Thyroid gland (tissue), 4 donors: ENCODE data around the gene BLM. TPM values are rescaled to one million over a fixed set of nuclear protein-coding genes. Genes with fewer than 3 reads are reported as not detected.
"Not testable (repeated sequence)": the region's sequence is repeated elsewhere in the genome, so short reads cannot be mapped to it uniquely, and the experiment has no call there.

ENCODE experiments used
- DNase-seq, 2 donors: peaks; one replicate each; pipeline ENCODE4 v3.0.0-alpha.2; 2019
- H3K27ac ChIP-seq, 3 donors: fragments of 200-600 bp; sonication (generic); 1 replicate in 2 of 3; 2 replicates in 1 of 3; pipeline ENCODE4 v1.5.1; 2016 to 2019; ENCODE audit warnings: mild to moderate bottlenecking in 1 of 3, moderate library complexity in 1 of 3
- H3K27me3 ChIP-seq: fragments of 200-600 bp; sonication (generic); one replicate; pipeline ENCODE4 v1.5.1; 2019
- H3K36me3 ChIP-seq, 2 donors: fragments of 200-600 bp; sonication (generic); one replicate each; pipeline ENCODE4 v1.5.1; 2016 to 2019
- H3K4me1 ChIP-seq, 2 donors: fragments of 200-600 bp; sonication (generic); one replicate each; pipeline ENCODE4 v1.5.1; 2017 to 2019
- H3K4me3 ChIP-seq, 3 donors: fragments of 200-600 bp; sonication (generic); replicated peaks in 1 of 3; 1 replicate in 2 of 3; 2 replicates in 1 of 3; pipeline ENCODE4 v1.5.1; 2016; ENCODE audit warnings: mild to moderate bottlenecking in 1 of 3
- H3K9me3 ChIP-seq: fragments of 200-600 bp; sonication (generic); one replicate; pipeline ENCODE4 v1.5.1; 2017
- CTCF ChIP-seq, 6 experiments: fragments of 200-600 bp in 3 of 6; fragments of 450-650 bp in 3 of 6; sonication (generic) in 3 of 6; IDR thresholded peaks; one replicate each; pipeline ENCODE4 v1.5.1; 2016 to 2019; ENCODE audit warnings: antibody characterized with exemption in 6 of 6, mild to moderate bottlenecking in 2 of 6, inconsistent platforms in 1 of 6, moderate library complexity in 1 of 6
- POLR2A ChIP-seq, 2 donors: fragments of 450-650 bp; IDR thresholded peaks; one replicate each; pipeline ENCODE4 v1.6.1; 2017; ENCODE audit warnings: antibody characterized with exemption in 2 of 2, mild to moderate bottlenecking in 2 of 2, moderate library complexity in 1 of 2
- WGBS, 2 donors: methylation state at CpG; one replicate each; pipeline ENCODE4 v1.1.5; 2017; 5-methylcytosine and 5-hydroxymethylcytosine counted together
- intact Hi-C: fragments of 100-400 bp; cut with DNase I; formaldehyde crosslinking; loops from one replicate; pipeline ENCODE4 v1.15.1; 2023
- total RNA-seq, 4 donors: library from RNA; depleted of rRNA; stranded (reverse); fragments of >200 nt; gene quantifications; one replicate each; pipeline ENCODE4 v1.2.3, GENCODE V29; 2016

BLM gene
- total RNA-seq, 4 donors from 2014 or later = 0.67 to 1.3 (median 1.2) TPM

- H3K27me3 ChIP-seq = no peaks in the 10 kb centered on the region
- DNase-seq = no peak
- no peaks in the 10 kb centered on the region for H3K36me3 ChIP-seq
- TF ChIP-seq POLR2A (IDR thresholded peaks at IDR 0.05) (no peak), CTCF (IDR thresholded peaks at IDR 0.05) (no peak)
- H3K27ac ChIP-seq = no peak overlapping the region
- no peaks in the 10 kb centered on the region for H3K4me1 ChIP-seq
- intact Hi-C loops = no loop called here
- no peak overlapping the region for H3K4me3 ChIP-seq
- WGBS, 2 donors = 74 to 80% methylated on average over 1 of the region's 1 CpG
- no peaks in the 10 kb centered on the region for H3K9me3 ChIP-seq
Observed at GRCh38 chr15:90735923-90736322, 18.8 kb downstream of the BLM start.

GRCh38 chr15:90740545-90740944 is 23.4 kb downstream of the BLM start:
- H3K4me3 ChIP-seq, DNase-seq, H3K36me3 ChIP-seq, H3K9me3 ChIP-seq, H3K27me3 ChIP-seq, H3K4me1 ChIP-seq, intact Hi-C loops, H3K27ac ChIP-seq: not testable (repeated sequence)
- WGBS, 2 donors = 96% methylated on average over 3 of the region's 3 CpGs

DNA sequence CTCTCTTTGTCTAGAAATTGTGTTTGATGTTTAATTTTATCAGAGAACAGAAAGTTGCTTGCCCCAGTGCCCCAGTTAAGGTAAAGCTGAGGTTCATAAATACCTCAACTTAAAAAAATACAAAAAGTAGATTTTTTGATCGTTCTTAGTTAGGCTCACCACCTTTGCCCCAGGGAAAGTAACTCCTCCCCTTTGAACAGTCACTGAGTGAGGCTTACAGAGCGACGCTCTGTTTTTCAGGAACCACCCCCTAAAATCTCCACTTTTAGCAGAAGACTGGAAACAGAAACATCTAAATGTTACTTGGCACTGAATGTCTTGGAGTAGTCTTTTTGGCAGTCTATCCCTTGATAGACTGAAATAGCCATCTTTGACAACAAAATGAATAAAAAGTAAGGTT is 24.9 kb downstream of the BLM start:
- no peak for DNase-seq
- intact Hi-C loops = no loop called here
- TF ChIP-seq POLR2A (IDR thresholded peaks at IDR 0.05) (no peak), CTCF (IDR thresholded peaks at IDR 0.05) (no peak)
- H3K27me3 ChIP-seq = no peaks in the 10 kb centered on the region
- no peak overlapping the region for H3K27ac ChIP-seq
- H3K4me3 ChIP-seq = no peak overlapping the region
- H3K36me3 ChIP-seq = no peaks in the 10 kb centered on the region
- 66 to 77% methylated on average over 3 of the region's 3 CpGs for WGBS, 2 donors
- no peaks in the 10 kb centered on the region for H3K9me3 ChIP-seq
- H3K4me1 ChIP-seq = no peaks in the 10 kb centered on the region

DNA sequence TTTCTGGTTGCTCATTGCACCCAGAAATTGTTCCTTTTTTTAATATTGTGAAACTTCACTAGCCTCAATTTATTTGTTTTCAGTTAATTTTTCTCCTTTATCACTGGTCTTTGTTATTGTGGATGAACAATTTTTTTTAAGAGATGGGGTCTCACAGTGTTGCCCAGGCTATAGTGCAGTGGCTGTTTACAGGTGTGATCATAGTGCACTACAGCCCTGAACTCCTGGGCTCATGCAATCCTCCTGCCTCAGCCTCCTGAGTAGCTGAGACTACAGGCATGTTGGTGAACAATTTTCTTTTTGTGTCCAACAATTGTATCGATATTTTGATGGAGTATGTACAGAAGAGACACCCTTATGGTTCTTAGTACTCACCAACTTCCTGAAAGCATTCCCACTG is 26.3 kb downstream of the BLM start:
- H3K27me3 ChIP-seq = no peaks in the 10 kb centered on the region
- no peaks in the 10 kb centered on the region for H3K4me1 ChIP-seq
- intact Hi-C loops = no loop called here
- H3K4me3 ChIP-seq = no peak overlapping the region
- TF ChIP-seq POLR2A (IDR thresholded peaks at IDR 0.05) = no peak
- no peak for TF ChIP-seq CTCF (IDR thresholded peaks at IDR 0.05)
- 29 to 100% methylated on average over 1 of the region's 1 CpG for WGBS, 2 donors
- no peak for DNase-seq
- no peaks in the 10 kb centered on the region for H3K9me3 ChIP-seq
- H3K36me3 ChIP-seq = no peaks in the 10 kb centered on the region
- H3K27ac ChIP-seq = no peak overlapping the region

GRCh38 chr15:90744759-90745402 is 27.7 kb downstream of the BLM start:
- no peak for DNase-seq
- Histone ChIP-seq H3K36me3 (no peaks in the 10 kb centered on the region), H3K4me3 (no peak overlapping the region), H3K4me1 (no peaks in the 10 kb centered on the region), H3K27me3 (no peaks in the 10 kb centered on the region), H3K27ac (no peak overlapping the region), H3K9me3 (no peaks in the 10 kb centered on the region)
- TF ChIP-seq POLR2A (IDR thresholded peaks at IDR 0.05) (no peak), CTCF (IDR thresholded peaks at IDR 0.05) (no peak)
- WGBS, 2 donors = 95 to 98% methylated on average over 8 of the region's 8 CpGs
- intact Hi-C loops = no loop called here

- no peaks in the 10 kb centered on the region for H3K36me3 ChIP-seq
- WGBS, 2 donors = 97% methylated on average over 3 of the region's 3 CpGs
- intact Hi-C loops = no loop called here
- no peak overlapping the region for H3K4me3 ChIP-seq
- DNase-seq = no peak
- H3K27ac ChIP-seq = no peak overlapping the region
- H3K4me1 ChIP-seq = no peaks in the 10 kb centered on the region
- TF ChIP-seq CTCF (IDR thresholded peaks at IDR 0.05) = no peak
- TF ChIP-seq POLR2A (IDR thresholded peaks at IDR 0.05) = no peak
- H3K27me3 ChIP-seq = no peaks in the 10 kb centered on the region
- no peaks in the 10 kb centered on the region for H3K9me3 ChIP-seq
Observed at GRCh38 chr15:90749754-90750153, 32.6 kb downstream of the BLM start.
